ENCODE measurements around the gene SORBS1.

The SORBS1 gene

DNA sequence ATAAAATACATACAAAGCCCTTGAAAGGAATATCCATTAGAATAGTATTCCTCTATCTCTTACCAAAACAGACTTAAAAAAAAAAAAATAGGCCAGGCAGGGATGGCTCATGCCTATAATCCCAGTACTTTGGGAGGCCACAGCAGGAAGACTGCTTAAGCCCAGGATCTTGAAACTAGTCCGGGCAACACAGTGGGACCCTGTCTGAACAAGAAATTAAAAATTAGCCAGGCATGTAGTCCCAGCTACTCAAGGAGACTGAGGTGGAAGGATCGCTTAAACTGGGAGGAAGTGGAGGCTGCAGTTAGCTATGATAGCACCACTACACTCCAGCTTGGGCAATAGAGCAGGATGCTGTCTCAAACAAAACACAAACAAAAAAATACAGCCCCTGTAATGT lies 280.0 kb downstream of the SORBS1 start:
- no peak for DNase-seq

DNA sequence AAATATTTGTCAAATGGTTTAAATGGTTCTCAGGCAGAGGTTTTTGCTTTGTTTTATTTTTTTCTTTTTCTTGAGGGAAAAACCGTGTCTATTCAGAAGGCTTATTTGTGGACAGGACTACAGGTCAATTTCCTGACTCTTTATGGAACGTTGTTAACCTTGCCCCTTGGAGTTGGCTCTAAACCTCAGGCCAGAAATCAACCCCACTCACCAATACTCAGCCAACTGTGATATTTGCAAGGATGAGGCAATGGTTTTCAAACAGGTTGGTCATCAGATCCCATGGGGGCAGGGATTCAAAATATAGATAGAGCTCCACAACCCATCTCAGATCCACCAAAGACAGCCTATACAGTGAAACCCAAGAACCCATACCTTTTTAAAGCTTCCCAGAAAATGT lies 280.5 kb downstream of the SORBS1 start:
- DNase-seq: no peak

- DNase-seq: no peak
These were observed 281.9 kb downstream of the SORBS1 start for GRCh38 chr10:95279042-95279820.

- DNase-seq: no peak
These were observed 282.8 kb downstream of the SORBS1 start for GRCh38 chr10:95278061-95278988.

- no peak for DNase-seq
These were observed 283.6 kb downstream of the SORBS1 start for GRCh38 chr10:95277614-95278013.

DNA sequence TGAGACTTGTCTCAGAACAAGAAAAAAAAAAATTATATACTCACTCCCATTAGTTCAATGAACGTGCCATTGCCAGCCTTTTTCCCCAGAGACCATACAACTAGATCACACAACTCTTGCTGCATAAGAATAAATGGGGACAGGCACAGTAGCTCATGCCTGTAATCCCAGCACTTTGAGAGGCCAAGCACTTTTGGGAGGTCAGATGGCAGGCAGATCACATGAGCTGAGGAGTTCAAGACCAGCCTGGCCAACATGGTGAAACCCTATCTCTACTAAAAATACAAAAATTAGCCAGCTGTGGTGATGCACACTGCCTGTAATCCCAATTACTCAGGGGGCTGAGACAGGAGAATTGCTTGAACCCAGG lies 284.0 kb downstream of the SORBS1 start:
- no peak for DNase-seq

DNA sequence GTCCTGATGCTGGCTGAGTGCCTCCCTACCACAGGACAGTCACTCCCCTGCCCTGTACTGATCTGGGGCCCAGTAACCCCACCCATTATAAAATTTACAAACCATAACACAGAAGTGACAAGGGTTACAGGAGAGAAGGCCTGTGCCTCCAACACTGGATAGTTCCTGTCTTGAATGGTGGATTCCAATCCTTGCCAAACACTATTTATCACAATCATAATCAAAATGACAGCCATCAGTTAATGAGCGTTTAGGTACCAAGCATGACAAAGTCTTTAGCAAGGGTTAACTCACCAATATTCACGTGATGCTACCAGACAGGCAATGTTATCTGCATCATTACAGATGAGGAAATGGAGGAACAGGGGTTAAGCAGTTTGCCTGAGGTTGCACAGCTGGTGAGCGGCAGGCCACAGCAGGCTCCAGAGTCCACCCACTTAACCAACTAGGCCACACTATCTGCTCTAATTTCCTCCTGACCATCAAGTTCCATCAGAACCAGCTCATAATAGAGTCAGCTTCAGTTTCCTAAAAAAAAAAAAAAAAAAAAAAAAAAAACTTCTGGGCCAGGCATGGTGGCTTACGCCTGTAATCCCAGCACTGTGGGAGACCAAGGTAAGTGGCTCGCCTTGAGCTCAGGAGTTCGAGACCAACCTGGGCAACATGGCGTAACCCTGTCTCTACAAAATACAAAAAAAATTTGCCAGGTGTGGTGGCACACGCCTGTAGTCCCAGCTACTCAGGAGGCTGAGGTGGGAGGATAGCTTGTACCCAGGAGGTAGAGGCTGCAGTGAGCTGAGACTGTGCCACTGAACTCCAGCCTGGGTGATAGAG lies 284.6 kb downstream of the SORBS1 start:
- DNase-seq: no peak

GRCh38 chr10:95275726-95276366 lies 285.3 kb downstream of the SORBS1 start:
- no peak for DNase-seq

GRCh38 chr10:95273393-95274312 lies 287.5 kb downstream of the SORBS1 start:
- DNase-seq: no peak

- no peak for DNase-seq
These were observed 292.7 kb downstream of the SORBS1 start for GRCh38 chr10:95268438-95268837.

GRCh38 chr10:95267251-95267650 lies 293.9 kb downstream of the SORBS1 start:
- no peak for DNase-seq

- peak; percentile 33 for DNase-seq
These were observed 294.5 kb downstream of the SORBS1 start for GRCh38 chr10:95266674-95267095.

DNA sequence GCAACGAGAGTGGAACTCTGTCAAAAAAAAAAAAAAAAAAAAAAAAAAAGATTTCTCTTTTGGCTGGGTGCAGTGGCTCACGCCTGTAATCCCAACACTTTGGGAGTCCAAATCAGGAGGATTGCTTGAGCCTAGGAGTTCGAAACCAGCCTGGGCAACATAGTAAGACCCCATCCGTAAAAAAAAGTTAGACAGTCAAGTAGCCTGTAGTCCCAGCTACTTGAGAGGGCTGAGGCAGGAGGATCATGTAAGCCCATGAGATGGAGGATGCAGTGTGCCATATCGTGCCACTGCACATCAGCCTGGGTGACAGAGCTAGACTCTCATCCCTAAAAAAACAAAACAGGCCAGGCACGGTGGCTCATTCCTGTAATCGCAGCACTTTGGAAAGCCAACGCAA lies 295.6 kb downstream of the SORBS1 start:
- DNase-seq: no peak

DNA sequence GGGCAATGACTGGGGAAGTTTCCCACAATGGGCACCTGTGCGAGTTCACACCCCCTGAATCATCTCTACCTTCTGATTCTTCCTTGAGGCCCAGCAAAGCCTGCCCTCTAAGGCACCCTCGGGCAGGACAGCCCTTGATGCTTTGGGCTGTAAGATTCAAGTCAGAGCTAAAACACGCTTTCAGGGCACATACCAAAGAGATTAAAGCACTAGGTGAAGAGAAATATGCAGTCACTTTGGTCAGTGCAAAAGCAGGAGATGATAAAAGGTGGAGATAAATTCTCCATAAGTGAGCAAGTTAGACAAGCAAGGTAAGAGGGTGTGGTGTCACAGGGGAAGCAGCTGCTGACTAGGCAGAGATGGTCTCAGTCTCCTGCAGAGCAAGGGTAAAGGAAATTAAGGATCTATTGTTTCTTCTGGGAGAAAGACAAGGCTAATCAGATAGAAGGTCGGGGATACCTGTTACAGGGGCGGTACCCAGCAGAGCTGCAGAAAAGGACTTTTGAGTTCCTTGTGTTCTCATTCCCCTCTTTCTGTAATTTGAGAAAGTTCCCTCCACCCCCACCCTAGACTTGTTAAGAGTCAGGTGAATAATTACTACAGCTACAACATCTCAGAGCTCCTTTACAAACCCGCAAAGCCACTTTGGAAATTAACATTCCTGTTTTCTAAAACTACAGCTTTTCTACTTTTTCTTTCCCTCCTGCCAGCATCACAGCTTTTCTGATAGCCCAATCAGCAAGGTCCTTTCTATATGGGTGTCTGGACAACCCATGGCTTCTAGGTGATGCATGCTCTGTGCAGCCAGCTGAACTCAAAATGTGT lies 296.7 kb downstream of the SORBS1 start:
- no peak for DNase-seq

GRCh38 chr10:95263864-95264226 lies 297.3 kb downstream of the SORBS1 start:
- DNase-seq: no peak

DNA sequence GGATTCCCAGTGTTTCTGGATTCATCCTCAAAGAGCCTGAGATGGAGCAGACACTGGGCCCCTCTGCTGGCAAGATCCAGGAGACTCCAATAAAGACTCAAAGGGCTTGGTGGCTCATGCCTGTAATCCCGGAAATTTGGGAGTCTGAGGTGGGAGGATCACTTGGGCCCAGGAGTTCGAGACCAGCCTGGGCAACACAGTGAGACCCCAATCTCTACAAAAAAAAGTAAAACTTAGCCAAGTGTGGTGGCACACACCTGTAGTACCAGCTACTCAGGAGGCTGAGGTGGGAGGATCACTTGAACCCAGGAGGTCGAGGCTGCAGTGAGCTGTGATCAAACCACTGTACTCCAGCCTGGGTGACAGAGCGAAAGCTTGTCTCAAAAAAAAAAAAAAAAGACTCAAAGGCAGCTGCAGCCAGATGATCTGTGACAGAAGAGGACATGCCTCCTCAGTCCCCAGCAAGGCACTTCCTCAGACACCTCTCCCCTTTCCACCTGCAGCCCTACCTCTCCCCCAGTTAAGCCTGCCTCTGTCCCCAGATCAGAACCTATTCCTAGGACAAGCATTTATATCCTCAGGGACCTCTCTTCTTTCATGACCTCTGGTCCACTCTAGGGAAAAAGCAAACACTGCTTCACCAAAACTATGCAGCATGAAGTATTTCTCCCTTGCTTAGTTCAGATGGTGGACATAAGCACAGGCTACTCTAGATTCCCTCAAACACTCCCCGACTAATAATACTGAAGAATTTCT lies 298.2 kb downstream of the SORBS1 start:
- no peak for DNase-seq

GRCh38 chr10:95261926-95262325 lies 299.2 kb downstream of the SORBS1 start:
- DNase-seq: no peak
